ENCODE results near the gene ST6GALNAC1. TPM values are rescaled to one million over a fixed set of nuclear protein-coding genes. Genes with fewer than 3 reads are reported as not detected.

ST6GALNAC1 gene
- total RNA-seq, 2 donors from 2014 or later, result 1.2 to 1.3 TPM

DNA sequence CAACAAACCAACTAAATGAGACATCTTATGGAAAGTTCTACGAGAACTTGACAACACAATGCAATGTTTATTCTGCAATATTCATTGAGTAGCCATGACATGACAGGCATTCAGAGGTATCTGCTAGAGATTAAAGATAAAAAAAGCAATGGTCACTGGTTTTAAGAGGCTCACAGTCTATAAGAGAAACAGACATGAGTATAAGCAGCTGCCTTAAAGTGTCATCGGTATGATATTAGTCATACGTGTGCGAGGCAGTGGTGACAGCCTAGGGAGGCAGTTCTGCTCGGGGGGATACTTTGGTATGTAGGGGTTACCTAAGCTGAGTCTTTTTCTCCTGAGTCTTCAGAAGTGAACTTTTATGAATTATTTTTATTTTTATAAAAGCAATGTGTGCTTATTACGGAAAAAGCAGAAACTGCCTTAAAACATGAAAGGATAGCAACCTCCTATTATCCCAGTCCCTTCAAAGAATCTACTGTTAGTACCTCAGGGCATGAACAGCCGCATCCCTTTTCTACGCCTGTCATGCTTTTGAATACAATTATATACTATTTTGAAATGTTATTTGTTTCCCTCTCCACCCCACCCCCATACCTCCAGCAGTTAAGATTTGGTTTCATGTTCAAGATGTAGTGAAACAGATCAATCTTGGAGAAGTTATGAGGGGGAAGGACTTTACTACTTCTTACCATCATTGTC lies 7.7 kb downstream of the ST6GALNAC1 start:
- TF ChIP-seq, protein P1, sequence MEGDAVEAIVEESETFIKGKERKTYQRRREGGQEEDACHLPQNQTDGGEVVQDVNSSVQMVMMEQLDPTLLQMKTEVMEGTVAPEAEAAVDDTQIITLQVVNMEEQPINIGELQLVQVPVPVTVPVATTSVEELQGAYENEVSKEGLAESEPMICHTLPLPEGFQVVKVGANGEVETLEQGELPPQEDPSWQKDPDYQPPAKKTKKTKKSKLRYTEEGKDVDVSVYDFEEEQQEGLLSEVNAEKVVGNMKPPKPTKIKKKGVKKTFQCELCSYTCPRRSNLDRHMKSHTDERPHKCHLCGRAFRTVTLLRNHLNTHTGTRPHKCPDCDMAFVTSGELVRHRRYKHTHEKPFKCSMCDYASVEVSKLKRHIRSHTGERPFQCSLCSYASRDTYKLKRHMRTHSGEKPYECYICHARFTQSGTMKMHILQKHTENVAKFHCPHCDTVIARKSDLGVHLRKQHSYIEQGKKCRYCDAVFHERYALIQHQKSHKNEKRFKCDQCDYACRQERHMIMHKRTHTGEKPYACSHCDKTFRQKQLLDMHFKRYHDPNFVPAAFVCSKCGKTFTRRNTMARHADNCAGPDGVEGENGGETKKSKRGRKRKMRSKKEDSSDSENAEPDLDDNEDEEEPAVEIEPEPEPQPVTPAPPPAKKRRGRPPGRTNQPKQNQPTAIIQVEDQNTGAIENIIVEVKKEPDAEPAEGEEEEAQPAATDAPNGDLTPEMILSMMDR (IDR thresholded peaks at IDR 0.05), result no peak
- Histone ChIP-seq H3K27me3 (replicated peaks; ENCODE audit: insufficient read depth) (no peaks in the 10 kb centered on the region), H3K4me1 (ENCODE audit: control insufficient read depth in 1 of 2, low read depth in 2 of 2) (no peaks in the 10 kb centered on the region), H3K36me3 (no peaks in the 10 kb centered on the region), H3K27ac (no peak overlapping the region), H3K9me3 (no peaks in the 10 kb centered on the region), H3K4me3 (no peak overlapping the region)
- DNase-seq (ENCODE audit: low spot score), result no peak
- ATAC-seq (ENCODE audit: insufficient number of reproducible peaks, low FRiP score, low read depth), result no peak

DNA sequence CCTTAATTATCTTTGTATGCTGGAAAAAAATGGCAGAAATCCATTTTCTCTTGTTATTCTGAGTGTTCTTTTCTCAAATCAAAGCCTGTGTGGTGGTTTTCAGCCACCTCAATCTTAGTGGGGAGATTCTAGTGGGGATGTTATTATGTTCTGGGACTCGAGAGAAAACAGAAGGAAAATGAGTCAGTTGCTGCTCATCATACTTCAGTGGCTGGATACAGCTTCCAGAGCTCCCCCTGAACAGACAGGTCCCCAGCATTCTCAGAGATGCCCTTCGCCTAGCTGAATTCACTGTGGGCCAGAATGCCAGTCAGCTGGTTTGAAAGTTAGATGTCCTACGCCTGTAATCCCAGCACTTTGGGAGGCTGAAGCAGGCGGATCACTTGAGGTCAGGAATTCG lies 8.5 kb downstream of the ST6GALNAC1 start:
- Histone ChIP-seq H3K4me3 (no peak overlapping the region), H3K27ac (no peak overlapping the region), H3K36me3 (no peaks in the 10 kb centered on the region), H3K27me3 (replicated peaks; ENCODE audit: insufficient read depth) (no peaks in the 10 kb centered on the region), H3K4me1 (ENCODE audit: control insufficient read depth in 1 of 2, low read depth in 2 of 2) (no peaks in the 10 kb centered on the region), H3K9me3 (no peaks in the 10 kb centered on the region)
- TF ChIP-seq, protein P1 (IDR thresholded peaks at IDR 0.05), result no peak
- DNase-seq (ENCODE audit: low spot score), result no peak
- no peak for ATAC-seq (ENCODE audit: insufficient number of reproducible peaks, low FRiP score, low read depth)

DNA sequence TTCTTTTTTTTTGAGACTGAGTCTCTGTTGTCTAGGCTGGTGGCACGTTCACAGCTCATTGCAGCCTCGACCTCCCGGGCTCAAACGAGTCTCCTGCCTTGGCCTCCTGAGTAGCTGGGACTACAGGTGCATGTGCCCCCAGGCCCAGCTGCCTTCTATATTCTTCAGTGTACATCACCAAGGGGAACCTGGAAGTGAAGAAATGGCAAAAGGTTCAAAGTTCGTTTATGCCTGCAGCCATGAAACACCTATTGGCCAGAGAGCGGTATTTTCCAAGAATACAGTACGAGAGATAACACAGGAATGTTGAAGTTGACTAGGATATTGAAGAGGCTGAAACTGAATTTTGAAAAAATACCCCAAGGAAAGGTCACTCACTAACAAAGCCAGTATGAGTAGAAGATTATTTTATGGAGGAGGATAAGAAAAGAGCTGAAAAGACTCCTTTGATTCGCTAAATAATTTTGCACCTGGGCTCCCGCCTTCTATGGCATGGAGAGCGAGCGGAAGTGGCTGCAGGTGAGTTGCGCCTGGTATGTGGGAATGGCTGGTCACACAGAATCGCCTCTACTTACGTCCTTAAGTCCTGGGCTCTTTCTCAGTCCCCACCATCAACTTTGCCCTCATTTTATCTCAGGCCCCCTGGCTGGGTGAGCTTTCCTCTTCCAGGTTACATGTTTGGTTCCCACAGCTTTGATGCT lies 9.8 kb downstream of the ST6GALNAC1 start:
- TF ChIP-seq, protein P1 (IDR thresholded peaks at IDR 0.05), result no peak
- no peak for ATAC-seq (ENCODE audit: insufficient number of reproducible peaks, low FRiP score, low read depth)
- no peak overlapping the region for H3K4me3 ChIP-seq
- no peak for DNase-seq (ENCODE audit: low spot score)
- H3K27ac ChIP-seq, result no peak overlapping the region
- H3K36me3 ChIP-seq, result no peaks in the 10 kb centered on the region
- H3K4me1 ChIP-seq (ENCODE audit: control insufficient read depth in 1 of 2, low read depth in 2 of 2), result no peaks in the 10 kb centered on the region
- no peaks in the 10 kb centered on the region for H3K9me3 ChIP-seq
- no peaks in the 10 kb centered on the region for H3K27me3 ChIP-seq (replicated peaks; ENCODE audit: insufficient read depth)

DNA sequence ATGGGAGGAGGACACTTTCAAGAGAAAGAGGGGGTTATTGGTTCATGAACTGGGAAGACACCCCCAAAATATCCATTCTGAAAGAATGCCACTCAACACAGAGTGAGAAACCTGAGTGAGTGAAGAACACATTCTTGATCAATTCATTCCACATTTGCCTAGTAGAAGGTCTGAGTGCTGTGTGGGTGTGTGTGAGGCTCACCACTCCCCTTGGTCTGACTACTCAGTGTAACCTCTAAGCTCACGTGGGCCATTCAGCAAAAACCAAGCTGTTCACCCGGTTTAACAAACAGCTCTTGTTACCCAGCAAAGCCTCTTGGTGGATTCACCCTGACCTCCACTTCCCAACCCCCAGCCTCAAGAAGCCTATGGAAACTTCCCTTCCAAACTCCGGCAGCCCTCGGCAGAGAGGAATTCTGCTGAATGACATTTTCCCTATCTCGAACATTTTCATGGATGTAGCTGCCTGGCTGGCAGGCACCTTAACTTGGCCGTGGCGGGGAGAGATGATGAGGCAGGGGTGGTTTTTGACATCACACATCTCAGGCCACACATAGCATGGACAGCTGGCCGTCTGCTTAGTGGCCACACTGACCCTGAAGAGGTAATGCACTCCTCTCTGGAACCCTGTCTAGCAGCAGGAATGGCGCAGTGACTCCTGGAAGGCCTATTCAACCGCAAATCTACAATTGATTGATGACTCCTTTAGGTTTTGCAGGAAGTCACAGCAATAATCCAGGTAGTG lies 11.6 kb downstream of the ST6GALNAC1 start:
- Histone ChIP-seq H3K27me3 (replicated peaks; ENCODE audit: insufficient read depth) (no peaks in the 10 kb centered on the region), H3K9me3 (no peaks in the 10 kb centered on the region), H3K4me1 (ENCODE audit: control insufficient read depth in 1 of 2, low read depth in 2 of 2) (no peaks in the 10 kb centered on the region), H3K4me3 (no peak overlapping the region), H3K36me3 (no peaks in the 10 kb centered on the region), H3K27ac (no peak overlapping the region)
- no peak for DNase-seq (ENCODE audit: low spot score)
- TF ChIP-seq, protein P1 (IDR thresholded peaks at IDR 0.05), result no peak
- no peak for ATAC-seq (ENCODE audit: insufficient number of reproducible peaks, low FRiP score, low read depth)

DNA sequence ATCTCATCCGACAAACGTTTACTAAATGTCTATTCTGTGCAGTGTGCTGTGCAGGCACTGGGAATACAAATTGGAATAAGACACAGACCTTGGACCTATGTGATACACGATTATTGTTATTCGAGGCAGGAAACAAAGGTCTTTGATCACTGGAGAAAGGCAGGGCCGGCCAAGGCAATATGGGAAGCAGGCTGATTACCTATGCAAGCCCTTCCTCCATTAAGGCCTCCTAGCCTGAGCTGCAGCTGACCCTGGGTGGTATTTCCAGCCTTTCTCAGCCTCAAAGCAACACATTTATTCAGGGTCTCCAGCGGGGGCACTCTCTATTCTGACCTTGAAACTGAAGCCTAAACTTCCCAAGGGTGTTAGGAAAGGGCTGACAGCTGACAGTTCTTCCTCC lies 13.4 kb downstream of the ST6GALNAC1 start:
- Histone ChIP-seq H3K36me3 (no peaks in the 10 kb centered on the region), H3K27ac (no peak overlapping the region), H3K4me1 (ENCODE audit: control insufficient read depth in 1 of 2, low read depth in 2 of 2) (no peaks in the 10 kb centered on the region), H3K4me3 (no peak overlapping the region), H3K27me3 (replicated peaks; ENCODE audit: insufficient read depth) (no peaks in the 10 kb centered on the region), H3K9me3 (no peaks in the 10 kb centered on the region)
- TF ChIP-seq, protein P1 (IDR thresholded peaks at IDR 0.05), result no peak
- DNase-seq (ENCODE audit: low spot score) (no peak), ATAC-seq (ENCODE audit: insufficient number of reproducible peaks, low FRiP score, low read depth) (no peak)

Data from thoracic aorta (tissue), 2 donors.